Caki2 (cell line): ENCODE data around the gene CNPY4. TPM values are rescaled to one million over a fixed set of nuclear protein-coding genes. Genes with fewer than 3 reads are reported as not detected.

Experiments
- DNase-seq: peaks from one replicate; pipeline ENCODE4 v3.0.0-alpha.2; 2015; ENCODE audit warnings: low read depth
- in situ Hi-C: cut with HindIII; loops from 2 replicates; pipeline ENCODE4 v1.10.0; 2016; ENCODE audit warnings: low sequenced_read_pairs, low pct_unique_long_range_greater_than_20kb, mixed read lengths
- total RNA-seq: library from RNA; depleted of rRNA; stranded (reverse); fragments of >200 nt; shearing (Covaris generic); gene quantifications from 2 replicates; pipeline ENCODE4 v1.2.3, GENCODE V29; 2014; ENCODE audit warnings: low replicate concordance

Gene CNPY4
- total RNA-seq, 1 experiment from 2014 or later: 25.8 TPM

DNA sequence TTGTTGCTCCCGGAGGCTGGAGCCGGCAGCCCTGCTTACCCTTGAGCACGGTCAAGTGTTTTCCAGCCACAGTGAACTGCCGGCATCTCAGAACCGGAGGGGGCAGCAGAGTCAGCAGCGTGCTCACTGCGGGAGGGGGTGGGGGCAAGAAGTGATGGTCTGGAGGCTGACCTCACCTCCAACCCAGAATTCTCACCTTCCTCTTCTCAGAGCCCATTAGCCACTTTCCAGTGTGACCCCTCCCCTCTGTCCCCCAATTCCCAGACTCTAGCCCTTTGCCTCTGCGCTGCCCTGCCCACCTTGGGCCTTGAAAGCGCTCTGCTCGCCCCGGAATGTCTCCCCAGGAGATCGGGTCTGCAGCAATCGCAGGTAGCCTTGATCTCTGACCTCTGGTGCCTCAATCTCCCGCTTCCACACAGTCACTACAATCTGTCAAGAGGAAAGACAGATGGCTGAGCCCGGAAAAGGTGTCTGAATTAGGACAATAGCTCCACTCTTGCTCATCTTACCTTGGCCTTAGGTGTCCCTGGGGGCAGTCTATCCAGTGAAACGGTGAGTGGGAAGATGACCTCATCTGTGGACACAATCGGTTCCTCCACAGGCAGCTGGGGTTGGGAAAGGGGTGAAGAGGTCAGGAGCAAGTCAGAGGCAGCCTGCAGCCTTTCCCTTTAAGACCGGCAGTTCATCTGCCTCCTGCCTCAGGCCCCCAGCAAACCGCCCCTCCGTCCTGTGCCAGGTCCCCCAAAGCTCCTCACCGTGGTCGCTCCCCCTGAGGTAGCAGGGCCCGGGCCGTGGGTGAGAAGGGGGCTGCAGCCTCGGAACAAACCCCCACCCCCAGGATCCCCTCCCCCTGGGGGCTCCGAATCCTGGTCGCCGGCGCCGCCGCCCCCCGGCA lies 38.1 kb downstream of the CNPY4 start:
- no peak for DNase-seq
- in situ Hi-C loops: no loop called here

DNA sequence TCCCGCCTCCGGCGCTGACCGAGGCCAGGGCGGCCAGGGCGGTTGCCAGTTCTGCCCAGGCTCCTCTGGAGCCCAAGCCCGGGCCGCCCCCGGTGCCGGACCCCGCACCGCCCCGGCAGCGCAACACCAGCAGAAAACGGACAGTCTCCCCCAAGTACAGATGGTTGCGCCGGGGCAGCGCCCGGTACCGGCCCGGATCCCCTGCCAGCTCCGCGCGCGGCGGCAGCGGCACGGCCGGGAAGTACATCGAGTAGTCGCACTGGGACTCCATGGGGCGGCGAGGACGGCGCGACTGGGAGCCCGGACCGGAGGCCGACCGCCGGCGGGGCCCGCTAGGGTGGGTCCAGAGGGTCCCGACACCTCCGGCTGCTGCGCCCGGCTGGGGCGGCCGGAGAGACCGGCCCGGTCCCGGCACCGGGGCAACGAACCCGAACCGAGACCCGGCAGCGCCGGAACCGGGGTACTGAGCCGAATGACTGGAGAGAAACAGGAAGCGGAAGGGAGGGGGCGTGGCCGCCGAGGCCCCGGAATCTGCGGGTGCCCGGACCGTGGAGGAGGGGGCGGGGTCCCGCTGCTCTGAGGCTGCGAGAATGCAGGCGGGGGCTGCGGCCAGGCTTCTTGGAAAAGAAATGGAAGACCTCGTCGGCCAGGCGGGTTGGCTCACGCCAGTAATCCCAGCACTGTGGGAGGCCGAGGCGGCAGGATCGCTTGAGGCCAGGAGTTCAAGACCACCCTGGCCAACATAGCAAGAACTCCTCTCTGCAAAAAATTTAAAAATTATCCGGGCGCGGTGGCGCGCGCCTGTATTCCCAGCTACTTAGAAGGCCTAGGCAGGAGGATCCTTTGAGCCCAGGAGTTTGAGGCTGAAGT lies 39.0 kb downstream of the CNPY4 start, which contains the start of gene TRAPPC14:
TSS of gene TRAPPC14 (minus strand) at position 495 of the 870 bp plus-strand sequence. CDS start at position 271, 224 bp downstream.
- in situ Hi-C loops: no loop called here
- DNase-seq: peak; percentile 83

DNA sequence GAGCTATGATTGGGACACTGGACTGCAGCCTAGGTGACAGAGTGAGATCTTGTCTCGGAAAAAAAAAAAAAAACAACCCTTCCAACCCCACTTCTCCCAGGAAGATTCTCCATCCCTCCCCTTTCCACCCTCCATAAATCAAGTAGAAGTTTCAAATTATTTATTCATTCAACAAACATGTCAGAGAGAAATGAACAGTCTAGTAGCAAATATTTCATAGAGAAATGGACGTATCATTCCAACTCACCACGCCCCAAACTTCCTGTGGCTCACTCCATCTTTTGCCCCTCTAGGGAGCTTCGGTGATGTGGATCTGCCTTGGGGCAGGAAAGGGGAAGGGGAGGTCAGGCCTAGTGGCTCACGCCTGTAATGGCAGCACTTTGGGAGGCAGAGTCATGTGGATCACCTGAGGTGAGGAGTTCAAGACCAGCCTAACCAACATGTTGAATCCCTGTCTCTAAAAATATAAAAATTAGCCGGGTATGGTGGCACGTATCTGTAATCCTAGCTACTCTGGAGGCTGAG lies 39.7 kb downstream of the CNPY4 start:
- in situ Hi-C loops: no loop called here
- no peak for DNase-seq

DNA sequence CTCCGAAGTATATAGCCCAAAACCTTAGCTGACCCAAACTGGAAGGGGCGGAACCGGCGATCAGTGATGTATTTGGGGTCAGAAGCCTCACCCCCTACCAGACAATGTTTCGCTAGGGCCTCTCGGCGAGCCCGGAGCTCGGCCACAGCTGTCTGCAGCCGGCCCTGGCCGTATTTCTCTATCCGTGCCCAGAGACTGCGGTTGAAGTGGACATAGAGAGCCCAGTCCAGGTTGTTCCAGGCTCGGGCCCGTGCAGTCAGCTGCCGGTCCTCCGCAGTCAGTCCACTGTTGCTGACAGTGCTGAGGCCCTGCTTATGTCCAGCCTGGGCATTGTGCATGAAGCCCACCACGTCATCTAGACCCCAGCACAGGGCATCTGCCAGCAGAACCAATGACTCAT lies 40.6 kb downstream of the CNPY4 start:
- DNase-seq: no peak
- in situ Hi-C loops: no loop called here

DNA sequence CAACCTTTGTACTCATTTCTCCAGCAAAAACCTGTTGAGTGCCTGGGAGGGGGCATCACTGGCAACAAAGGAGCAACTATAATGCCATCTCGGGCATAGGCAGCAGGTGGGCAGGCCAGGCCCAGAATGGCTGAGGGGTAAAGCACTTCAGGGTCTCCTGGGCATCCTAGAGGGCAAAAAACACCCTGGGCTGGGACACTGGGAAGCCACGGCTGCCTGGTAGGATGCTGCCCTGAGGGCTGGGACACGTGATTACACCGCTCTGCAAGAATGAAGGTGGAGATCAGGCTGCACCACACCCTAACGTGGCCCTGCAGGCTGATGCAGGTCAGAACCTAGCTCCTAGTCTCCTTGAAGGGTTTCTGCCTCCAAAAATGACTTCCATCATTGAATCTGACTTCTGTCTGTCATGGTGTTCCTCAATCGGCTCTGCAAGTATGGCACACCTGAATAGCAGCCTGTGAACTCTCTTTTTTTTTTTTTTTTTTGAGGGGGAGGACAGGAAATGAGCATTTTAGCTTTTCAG lies 43.6 kb downstream of the CNPY4 start:
- in situ Hi-C loops: no loop called here
- no peak for DNase-seq

DNA sequence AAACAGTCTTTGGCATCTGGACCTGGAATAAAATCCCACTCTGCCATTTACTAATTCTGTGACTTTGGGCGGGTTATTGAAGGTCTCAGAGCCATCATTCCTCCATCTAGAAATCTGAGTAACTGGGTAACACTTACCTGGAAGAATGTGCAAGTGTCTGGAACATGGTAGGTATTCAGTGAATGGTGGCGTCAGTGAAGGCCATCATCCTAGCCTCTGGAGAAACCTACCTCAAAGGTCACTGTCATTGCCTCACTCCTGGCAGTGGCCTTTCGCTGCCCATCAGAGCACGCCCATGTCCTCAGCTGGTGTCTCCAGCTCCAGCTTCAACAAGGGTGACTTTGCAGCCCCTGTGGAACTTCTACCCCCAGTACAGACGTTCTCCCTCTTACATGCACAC lies 44.4 kb downstream of the CNPY4 start:
- DNase-seq: no peak
- in situ Hi-C loops: no loop called here

DNA sequence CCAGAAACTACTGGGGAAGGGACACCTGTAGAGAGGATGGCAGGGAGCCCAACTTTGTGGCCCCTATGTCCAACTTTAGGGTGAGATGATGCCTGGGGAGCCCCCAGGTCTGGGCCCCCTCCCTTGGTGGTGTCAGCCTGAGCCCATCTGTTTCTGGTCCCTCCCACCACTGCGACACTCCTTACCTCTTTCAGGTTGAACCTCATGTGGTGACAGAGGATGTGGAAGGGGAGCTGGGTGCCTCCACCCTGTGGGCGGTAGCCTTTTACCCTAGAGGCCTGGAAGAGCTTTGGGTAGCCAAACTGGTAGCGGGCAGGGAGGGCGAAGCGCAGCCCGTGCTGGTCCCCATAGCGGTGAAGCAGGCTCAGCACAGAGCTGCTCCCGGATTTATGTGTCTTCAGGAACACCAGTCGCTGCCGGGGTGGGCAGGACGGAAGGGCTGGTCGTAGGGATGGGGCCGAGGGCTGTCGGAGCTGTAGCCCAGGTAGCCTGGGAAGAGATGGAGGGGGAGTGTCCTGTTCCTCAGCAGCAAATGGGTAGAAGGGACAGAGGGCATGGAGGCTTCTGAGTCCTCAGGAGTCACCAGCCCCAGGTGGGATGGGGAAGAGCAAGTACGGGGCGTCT lies 47.0 kb downstream of the CNPY4 start:
- no peak for DNase-seq
- in situ Hi-C loops: no loop called here

DNA sequence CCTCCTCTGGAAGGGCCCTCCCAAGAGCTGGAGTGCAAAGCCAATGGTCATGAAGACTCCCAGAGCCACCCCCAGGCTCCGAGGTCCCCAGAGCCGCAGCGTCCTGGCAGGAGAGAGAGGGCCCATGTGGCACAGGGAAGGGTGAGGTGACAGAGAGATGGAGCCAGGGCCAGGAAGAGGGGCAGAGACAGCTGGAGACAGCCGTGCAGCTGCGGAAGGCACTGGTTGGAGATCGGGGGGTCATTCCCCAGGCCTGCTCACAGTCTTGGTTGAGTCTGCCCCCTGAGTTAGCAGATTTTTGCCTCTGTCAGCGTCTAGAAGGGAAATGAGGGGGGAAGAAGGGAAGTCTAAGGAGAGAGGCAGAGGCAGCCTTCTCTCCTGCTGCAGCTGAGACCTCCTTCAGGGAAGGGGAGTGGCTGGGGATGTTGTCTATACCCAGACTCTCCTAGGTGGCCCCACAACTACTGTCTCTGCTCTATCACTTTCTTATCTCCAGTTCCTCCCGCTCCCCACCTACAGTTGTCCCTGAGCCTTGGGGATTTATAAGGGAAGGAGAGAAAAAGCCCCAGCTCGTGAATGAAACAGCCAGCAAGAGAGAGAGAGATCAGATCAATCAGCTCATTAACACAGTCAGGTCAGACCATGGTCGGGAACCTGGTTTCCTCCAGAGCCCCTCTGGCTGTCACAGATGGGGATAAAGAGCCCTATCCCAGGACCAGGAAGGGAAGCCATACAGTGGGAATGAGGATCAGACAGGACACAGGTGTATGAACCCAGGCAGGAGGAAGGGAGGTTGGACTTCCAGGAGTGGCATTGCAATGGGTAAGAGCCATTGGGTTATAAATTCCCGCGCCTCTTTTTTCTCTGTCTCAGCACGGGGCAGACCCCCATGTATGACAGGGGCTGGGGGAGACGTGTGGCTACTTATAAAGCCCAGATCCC lies 47.8 kb downstream of the CNPY4 start:
- DNase-seq: no peak
- in situ Hi-C loops: no loop called here

DNA sequence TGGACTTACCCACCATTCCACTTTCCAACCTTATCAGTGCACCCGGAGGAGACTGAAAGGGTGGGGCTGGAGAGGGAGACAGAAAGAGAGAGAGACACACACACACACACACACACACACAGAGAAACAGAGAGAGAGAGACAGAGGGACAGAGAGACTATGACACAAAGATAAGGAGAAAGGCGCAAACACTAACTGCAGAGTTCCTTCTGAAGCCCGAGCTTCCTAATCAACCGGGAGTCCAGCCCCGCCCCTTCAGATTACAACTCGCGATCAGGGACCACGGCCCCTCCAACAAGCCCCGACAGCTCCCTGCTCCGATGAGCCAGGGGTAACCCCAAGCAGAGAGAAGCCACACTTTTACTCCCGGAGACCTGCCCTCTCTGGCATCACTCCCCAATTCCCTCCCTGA lies 48.5 kb downstream of the CNPY4 start:
- in situ Hi-C loops: no loop called here
- DNase-seq: no peak

DNA sequence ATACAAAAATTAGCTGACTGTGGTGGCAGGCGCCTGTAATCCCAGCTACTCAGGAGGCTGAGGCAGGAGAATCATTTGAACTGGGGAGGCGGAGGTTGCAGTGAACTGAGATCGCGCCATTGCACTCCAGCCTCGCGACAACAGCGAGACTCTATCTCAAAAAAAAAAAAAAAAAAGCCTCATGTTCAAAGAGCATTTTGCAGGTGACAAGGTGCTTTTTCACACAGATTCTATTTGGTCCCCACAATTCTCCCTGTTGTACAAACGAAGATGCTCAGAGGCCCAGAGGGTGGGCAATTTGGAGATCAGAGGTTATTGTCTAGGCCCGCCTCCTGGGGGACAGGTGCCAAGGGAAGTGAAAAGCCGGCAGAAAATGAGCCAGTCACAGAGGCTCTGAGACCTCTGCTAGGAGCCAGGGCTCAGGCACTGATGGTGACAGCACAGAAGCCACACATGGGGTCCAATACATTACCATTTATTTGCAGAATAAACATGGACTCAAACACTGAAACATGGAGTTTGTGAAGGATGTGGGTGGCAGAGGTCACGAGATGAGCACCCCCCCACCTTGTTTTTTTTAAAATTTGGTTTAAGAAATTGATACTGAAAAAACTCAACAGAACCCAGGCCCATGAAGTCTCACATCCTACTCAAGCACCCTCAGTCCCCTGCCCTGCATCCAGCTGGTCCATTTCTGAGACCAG lies 49.9 kb downstream of the CNPY4 start:
- no peak for DNase-seq
- in situ Hi-C loops: no loop called here

DNA sequence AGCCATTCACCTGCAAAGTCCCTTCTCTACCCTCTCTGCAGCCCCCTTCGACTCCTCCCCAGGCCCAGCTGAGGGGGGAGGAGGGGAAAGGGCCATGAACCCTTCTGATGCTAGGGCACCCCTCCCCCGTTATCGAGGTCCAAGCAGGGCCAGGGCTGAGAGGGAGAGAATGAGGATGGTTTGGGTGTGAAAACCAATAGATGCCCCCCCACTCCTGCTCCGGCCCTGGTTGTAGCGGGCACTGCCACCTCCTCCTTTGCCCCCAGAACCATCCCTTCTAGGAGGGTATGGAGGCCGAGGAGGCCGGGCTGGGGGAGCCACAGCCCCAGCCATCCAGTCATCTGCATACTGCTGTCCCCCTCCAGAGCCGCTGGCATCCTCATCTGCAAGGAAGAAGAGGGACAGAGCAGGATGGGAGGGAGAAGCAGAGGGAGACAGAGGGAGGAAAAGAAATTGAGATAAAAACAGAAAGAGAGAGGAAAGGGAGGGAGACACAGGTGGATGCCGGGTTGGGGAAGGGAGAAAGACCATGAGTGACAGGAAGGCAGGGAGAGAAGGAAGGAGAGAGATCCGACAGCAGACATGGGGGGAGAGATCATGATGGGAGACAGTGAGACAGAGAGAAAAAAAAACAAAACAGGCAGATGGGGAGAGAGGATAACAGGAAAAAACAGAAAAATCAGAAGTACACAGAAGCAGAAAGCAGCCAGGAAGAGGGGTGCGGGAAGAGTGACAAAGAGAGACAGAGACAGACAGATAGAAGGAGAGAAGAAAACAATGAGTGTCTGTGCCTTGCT lies 50.9 kb downstream of the CNPY4 start:
- in situ Hi-C loops: no loop called here
- no peak for DNase-seq

DNA sequence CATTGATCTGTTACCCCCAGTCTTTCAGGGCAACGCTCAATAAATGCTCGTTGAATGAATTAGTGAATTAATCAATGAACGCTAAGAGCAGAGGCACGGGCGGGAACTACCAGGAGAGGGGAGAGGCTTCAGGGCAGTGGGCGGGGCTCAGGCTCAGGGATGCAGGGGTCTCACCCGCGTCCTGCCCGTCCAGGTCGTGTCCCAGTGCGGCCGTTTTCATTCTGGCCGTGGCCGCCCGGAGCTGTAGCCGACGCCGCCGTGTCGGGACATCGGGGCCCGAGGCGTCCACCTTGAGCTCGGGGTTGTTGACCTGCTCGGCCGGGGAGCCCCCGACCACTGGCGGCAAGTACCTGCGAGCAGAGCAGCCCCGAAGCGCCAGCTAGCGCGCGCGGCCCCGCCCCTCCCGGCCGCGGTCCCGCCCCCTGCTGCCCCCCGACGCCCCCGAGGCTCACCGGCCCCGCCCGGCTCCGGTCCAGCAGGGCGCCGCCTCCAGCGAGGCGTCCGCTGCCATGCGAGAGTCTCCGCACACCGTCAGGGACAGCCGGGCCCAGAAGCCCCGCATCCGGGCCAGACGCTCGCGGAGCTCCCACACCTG lies 51.8 kb downstream of the CNPY4 start:
- in situ Hi-C loops: no loop called here
- DNase-seq: no peak

DNA sequence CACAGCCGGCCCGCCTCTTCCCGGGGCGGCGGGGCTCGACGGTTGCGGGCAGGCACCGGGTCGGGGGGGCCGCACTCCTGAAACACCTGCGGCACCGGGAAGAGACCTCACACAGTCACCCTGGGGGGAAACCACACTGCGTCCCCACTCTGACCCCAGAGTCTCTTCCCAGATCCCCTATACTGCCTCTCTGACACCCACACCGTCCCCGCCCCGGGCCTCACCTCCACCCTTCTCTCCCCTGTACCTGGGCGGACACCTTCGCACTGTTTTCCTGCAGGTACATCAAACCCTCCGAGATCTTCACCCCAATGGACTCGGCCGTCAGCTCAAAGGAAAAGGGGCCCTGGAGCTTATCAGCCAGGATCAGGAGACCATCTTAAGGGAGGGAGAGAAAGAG lies 52.4 kb downstream of the CNPY4 start:
- DNase-seq: no peak
- in situ Hi-C loops: no loop called here

DNA sequence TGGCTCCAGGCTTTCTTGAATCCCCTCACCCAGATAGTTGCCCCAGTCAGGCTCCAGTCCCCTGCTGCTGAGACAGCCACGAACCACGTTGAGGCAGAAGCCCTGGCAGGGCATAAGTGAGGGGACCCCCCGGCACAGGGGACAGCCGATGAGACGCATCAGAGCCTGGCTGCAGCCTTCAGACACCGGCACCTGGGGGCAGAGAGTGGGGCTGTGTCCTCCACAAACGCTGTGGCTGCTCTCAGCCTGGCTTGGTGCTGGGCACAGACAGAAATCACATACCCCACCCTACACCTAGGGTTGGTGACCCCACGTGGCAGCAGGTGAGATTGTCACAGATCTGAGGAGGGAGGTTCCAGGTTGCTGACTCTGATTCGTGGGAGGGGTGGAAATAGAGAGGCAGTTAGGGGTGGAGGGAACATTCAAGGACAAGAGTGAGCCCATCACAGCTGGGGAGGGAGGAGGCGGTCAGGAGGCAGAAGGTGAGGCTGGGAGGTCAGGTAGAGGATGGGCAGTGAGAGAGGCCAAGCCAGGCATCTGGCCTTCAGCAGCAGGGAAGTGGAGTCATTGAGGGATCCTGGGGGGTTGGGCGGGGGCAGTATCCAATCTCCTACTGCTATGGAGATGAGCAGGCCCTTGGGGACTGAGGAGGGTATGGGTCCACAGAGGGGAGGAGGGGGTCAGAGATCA lies 54.5 kb downstream of the CNPY4 start:
- no peak for DNase-seq
- in situ Hi-C loops: no loop called here

DNA sequence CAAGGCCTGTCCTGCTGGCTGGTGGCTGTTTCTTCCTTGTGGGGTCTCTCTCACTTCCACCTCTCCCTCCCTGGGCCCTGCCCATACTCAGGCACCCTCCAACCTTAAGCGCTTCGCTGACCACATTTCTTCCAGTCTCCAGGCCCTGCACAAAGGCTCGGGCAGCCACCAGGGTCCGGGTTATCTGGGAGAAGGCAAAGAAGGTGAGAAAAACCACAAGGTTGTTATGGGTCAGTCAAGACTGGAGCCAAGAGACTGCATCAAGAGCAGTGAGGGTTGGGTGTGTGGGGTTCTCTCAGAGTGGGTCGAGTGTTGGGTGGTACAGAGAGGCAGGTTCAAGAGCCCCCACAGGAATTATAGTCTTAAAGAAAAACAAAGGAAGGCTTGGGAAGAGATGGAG lies 55.1 kb downstream of the CNPY4 start:
- no peak for DNase-seq
- in situ Hi-C loops: no loop called here
